Measurements from ENCODE around the gene TYK2.

DNA sequence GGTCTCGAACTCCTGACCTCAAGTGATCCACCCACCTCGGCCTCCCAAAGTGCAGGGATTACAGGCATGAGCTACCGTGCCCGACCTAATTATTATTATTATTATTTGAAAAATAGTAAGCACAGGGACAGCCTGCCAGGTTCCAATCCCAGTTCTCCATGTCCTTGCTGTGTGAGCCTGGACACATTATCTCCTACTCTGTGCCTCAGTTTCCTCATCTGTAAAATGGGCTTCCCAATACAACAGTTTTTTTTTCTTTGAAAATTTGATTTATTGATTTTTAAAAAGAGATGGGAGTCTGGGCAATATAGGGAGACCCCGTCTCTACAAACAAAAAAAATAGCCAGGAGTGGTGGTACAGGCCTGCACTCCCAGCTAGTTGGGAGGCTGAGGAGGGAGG lies 74.0 kb downstream of the TYK2 start:
- TF ChIP-seq, protein P1, sequence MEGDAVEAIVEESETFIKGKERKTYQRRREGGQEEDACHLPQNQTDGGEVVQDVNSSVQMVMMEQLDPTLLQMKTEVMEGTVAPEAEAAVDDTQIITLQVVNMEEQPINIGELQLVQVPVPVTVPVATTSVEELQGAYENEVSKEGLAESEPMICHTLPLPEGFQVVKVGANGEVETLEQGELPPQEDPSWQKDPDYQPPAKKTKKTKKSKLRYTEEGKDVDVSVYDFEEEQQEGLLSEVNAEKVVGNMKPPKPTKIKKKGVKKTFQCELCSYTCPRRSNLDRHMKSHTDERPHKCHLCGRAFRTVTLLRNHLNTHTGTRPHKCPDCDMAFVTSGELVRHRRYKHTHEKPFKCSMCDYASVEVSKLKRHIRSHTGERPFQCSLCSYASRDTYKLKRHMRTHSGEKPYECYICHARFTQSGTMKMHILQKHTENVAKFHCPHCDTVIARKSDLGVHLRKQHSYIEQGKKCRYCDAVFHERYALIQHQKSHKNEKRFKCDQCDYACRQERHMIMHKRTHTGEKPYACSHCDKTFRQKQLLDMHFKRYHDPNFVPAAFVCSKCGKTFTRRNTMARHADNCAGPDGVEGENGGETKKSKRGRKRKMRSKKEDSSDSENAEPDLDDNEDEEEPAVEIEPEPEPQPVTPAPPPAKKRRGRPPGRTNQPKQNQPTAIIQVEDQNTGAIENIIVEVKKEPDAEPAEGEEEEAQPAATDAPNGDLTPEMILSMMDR (IDR thresholded peaks at IDR 0.05): no peak
- no peak for TF ChIP-seq POLR2A (IDR thresholded peaks at IDR 0.05)

Measured in tibial nerve (tissue), 3 donors.